HUES64 (cell line): ENCODE results near the gene MED9.

Experiments used
- H3K27ac ChIP-seq: 2 replicates; pipeline ENCODE4 v1.7.0; 2013; ENCODE audit warnings: low read depth, low read length, inconsistent platforms
- H3K27me3 ChIP-seq: 2 replicates; pipeline ENCODE4 v1.6.1; 2013; ENCODE audit warnings: mild to moderate bottlenecking, low read length; ENCODE audit not compliant: insufficient read depth
- H3K36me3 ChIP-seq: 2 replicates; pipeline ENCODE4 v1.6.1; 2013; ENCODE audit warnings: mild to moderate bottlenecking, low read length; ENCODE audit not compliant: insufficient read depth
- H3K4me1 ChIP-seq: 2 replicates; pipeline ENCODE4 v1.6.1; 2013; ENCODE audit warnings: mild to moderate bottlenecking, low read length, moderate library complexity; ENCODE audit not compliant: insufficient read depth
- H3K4me3 ChIP-seq: 2 replicates; pipeline ENCODE4 v1.5.1; 2013; ENCODE audit warnings: mild to moderate bottlenecking, low read length, moderate library complexity
- H3K9ac ChIP-seq: 2 replicates; pipeline ENCODE4 v1.6.1; 2013; ENCODE audit warnings: mild to moderate bottlenecking, low read depth, low read length
- H3K9me3 ChIP-seq: 2 replicates; pipeline ENCODE4 v1.6.1; 2013; ENCODE audit warnings: low read depth, low read length; ENCODE audit not compliant: insufficient read depth
- WGBS: fragments of 150-250, 120-280 bp; methylation state at CpG from one replicate; pipeline ENCODE4 v1.1.7; 2013; ENCODE audit warnings: missing lambda C conversion rate; 5-methylcytosine and 5-hydroxymethylcytosine counted together

Gene MED9

DNA sequence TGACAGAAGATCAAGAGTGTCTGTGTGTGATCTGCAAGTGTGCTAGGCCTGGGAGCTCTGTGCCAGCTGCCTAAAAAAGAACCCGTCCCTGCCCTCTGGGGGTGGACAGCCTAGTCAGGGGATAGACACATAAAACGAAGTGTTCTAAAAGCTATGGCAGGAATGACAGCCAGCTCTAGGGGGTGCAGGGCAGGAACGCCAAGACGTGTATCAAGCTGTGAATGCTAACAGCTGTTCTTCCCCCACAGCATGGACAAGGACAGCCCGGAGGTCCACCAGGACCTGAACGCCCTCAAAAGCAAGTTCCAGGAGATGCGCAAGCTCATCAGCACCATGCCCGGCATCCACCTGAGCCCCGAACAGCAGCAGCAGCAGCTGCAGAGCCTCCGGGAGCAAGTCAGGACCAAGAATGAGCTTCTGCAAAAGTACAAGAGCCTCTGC, 14.3 kb downstream of the MED9 start:
- Histone ChIP-seq H3K9ac (no peak overlapping the region), H3K4me1 (peaks cover 22% of the 10 kb centered on the region), H3K9me3 (no peaks in the 10 kb centered on the region), H3K27ac (no peak overlapping the region), H3K27me3 (peaks cover 26% of the 10 kb centered on the region), H3K4me3 (no peak overlapping the region), H3K36me3 (peaks cover 44% of the 10 kb centered on the region)
- WGBS: 86% methylated on average over 10 of the region's 10 CpGs

GRCh38 chr17:17491546-17491988, 14.8 kb downstream of the MED9 start:
- 92% methylated on average over 17 of the region's 17 CpGs for WGBS
- H3K27ac ChIP-seq: no peak overlapping the region
- H3K36me3 ChIP-seq: peaks cover 44% of the 10 kb centered on the region
- no peaks in the 10 kb centered on the region for H3K9me3 ChIP-seq
- H3K9ac ChIP-seq: no peak overlapping the region
- H3K4me1 ChIP-seq: peaks cover 22% of the 10 kb centered on the region
- H3K4me3 ChIP-seq: no peak overlapping the region
- H3K27me3 ChIP-seq: peaks cover 27% of the 10 kb centered on the region

- no peak overlapping the region for H3K4me3 ChIP-seq
- no peak overlapping the region for H3K9ac ChIP-seq
- no peaks in the 10 kb centered on the region for H3K9me3 ChIP-seq
- peaks cover 27% of the 10 kb centered on the region for H3K27me3 ChIP-seq
- H3K36me3 ChIP-seq: peaks cover 44% of the 10 kb centered on the region
- WGBS: 88% methylated on average over 11 of the region's 11 CpGs
- peaks cover 22% of the 10 kb centered on the region for H3K4me1 ChIP-seq
- no peak overlapping the region for H3K27ac ChIP-seq
Observed at GRCh38 chr17:17492085-17492484, 15.3 kb downstream of the MED9 start.

DNA sequence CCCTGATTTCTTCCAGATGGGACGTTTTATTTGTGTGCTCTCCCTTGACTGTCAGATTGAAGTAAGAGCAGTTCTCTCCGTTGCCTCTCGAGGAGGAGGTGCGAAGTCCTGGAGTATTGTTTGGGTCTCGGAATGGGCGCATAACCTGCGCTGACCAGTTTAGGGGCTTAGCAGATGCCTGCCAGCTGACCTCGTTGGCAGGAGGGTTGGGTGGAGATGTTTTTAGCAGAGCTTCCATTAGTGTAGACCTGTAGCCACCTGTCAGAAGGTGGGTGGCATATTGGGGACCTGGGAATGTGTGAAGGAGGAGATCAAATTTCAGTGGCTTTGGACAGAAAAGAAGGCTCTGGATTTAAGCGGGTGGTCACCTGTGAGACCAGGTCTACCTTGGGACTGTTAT, 15.8 kb downstream of the MED9 start:
- H3K27me3 ChIP-seq: peaks cover 27% of the 10 kb centered on the region
- peaks cover 40% of the 10 kb centered on the region for H3K36me3 ChIP-seq
- no peak overlapping the region for H3K9ac ChIP-seq
- H3K4me3 ChIP-seq: no peak overlapping the region
- WGBS: 92% methylated on average over 9 of the region's 9 CpGs
- H3K9me3 ChIP-seq: no peaks in the 10 kb centered on the region
- peaks cover 22% of the 10 kb centered on the region for H3K4me1 ChIP-seq
- H3K27ac ChIP-seq: no peak overlapping the region

- H3K4me3 ChIP-seq: no peak overlapping the region
- H3K36me3 ChIP-seq: peaks cover 32% of the 10 kb centered on the region
- no peaks in the 10 kb centered on the region for H3K9me3 ChIP-seq
- no peak overlapping the region for H3K27ac ChIP-seq
- no peak overlapping the region for H3K9ac ChIP-seq
- H3K27me3 ChIP-seq: peaks cover 27% of the 10 kb centered on the region
- WGBS: 51% methylated on average over 15 of the region's 15 CpGs
- peaks cover 22% of the 10 kb centered on the region for H3K4me1 ChIP-seq
Observed at GRCh38 chr17:17493249-17493985, 16.6 kb downstream of the MED9 start.

GRCh38 chr17:17493986-17494466, 17.2 kb downstream of the MED9 start:
- no peak overlapping the region for H3K9ac ChIP-seq
- peak overlapping the region; percentile 72 for H3K4me3 ChIP-seq
- H3K9me3 ChIP-seq: no peaks in the 10 kb centered on the region
- H3K36me3 ChIP-seq: peaks cover 30% of the 10 kb centered on the region
- peaks cover 22% of the 10 kb centered on the region for H3K4me1 ChIP-seq
- H3K27ac ChIP-seq: no peak overlapping the region
- H3K27me3 ChIP-seq: peaks cover 27% of the 10 kb centered on the region
- WGBS: 78% methylated on average over 4 of the region's 5 CpGs

GRCh38 chr17:17494499-17494869, 17.7 kb downstream of the MED9 start:
- Histone ChIP-seq H3K9ac (no peak overlapping the region), H3K27me3 (peaks cover 27% of the 10 kb centered on the region), H3K9me3 (no peaks in the 10 kb centered on the region), H3K4me1 (peaks cover 22% of the 10 kb centered on the region), H3K36me3 (peaks cover 30% of the 10 kb centered on the region), H3K27ac (no peak overlapping the region), H3K4me3 (peak overlapping the region; percentile 72)
- 27% methylated on average over 14 of the region's 14 CpGs for WGBS

DNA sequence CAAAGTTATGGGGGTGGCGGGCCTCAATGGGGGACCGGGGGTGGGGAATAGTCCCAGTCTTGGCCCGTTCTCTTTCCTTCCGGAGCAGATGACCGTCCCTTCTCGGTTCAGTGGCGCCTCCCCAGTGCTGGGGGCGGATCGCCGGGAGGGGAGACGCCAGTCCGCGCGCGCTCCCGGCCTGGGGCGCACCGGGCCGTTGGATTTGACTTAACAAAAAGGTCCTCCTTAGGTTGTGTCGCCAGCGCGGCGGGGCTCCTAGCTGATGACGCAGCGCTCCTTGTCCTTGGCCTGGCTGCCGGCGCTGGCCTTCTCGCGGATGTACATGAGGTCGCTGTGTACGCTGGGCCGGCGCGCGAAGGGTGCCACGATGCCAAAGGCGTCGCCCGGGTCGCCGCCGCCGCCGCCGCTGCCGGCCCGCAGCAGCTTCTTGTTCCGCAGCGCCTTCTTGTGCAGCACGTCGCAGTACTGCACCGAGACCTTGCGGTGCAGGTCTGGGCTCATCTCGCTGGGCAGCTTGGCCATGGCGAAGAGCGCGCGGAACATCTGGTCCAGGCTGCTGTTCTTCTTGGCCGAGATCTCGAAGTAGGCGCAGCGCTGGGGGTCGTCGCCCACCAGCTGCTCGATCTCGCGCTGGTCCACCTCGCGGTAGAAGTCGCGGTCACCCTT, 18.2 kb downstream of the MED9 start:
- WGBS: 2% methylated on average over 71 of the region's 71 CpGs
- Histone ChIP-seq H3K4me3 (peak overlapping the region; percentile 72), H3K27ac (no peak overlapping the region), H3K9ac (peak overlapping the region; percentile 58), H3K27me3 (peaks cover 27% of the 10 kb centered on the region), H3K9me3 (no peaks in the 10 kb centered on the region), H3K4me1 (peaks cover 22% of the 10 kb centered on the region), H3K36me3 (peaks cover 30% of the 10 kb centered on the region)

DNA sequence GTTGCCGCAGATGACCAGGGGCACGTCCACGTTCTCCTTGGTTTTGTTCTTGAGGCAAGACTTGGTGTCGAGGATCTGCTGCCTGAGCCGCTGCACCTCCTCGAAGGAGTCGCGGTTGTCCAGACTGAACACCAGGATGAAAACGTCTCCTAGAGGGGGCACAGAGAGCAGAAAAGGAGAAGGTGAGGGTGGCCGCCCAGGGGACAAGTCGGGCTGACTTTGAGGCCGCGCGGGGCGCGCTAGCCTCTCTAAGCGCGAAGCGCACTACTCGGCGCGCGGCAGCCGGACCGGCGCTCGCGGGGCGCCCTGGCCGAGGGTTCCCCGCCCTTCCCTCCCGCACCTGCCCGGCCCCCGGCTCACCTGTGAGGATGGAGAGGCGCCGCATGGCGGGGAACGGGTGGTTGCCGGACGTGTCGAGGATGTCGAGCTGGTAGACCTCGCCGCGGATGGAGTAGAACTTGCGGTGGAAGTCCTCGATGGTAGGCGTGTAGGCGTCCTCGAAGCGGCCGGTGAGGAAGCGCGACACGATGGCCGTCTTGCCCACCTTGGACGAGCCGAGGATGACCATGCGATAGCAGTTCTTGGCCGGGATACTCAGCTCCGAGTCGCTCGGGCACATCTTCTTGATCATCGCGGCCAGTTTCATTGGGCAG, 18.9 kb downstream of the MED9 start:
- Histone ChIP-seq H3K4me3 (peak overlapping the region; percentile 72), H3K9me3 (no peaks in the 10 kb centered on the region), H3K27ac (no peak overlapping the region), H3K4me1 (peaks cover 22% of the 10 kb centered on the region), H3K36me3 (peaks cover 25% of the 10 kb centered on the region), H3K9ac (peak overlapping the region; percentile 58), H3K27me3 (peaks cover 27% of the 10 kb centered on the region)
- 2% methylated on average over 65 of the region's 65 CpGs for WGBS

GRCh38 chr17:17496189-17497064, 19.6 kb downstream of the MED9 start, which contains the start of gene RASD1:
RASD1 (minus strand) TSS chr17:17496395; CDS start chr17:17496181, 214 bp downstream.
- Histone ChIP-seq H3K36me3 (peaks cover 18% of the 10 kb centered on the region), H3K9me3 (no peaks in the 10 kb centered on the region), H3K27ac (no peak within 1 kb of the TSS), H3K4me1 (peaks cover 22% of the 10 kb centered on the region), H3K9ac (peak within 1 kb of the TSS; percentile 62), H3K4me3 (peak within 1 kb of the TSS; percentile 72), H3K27me3 (peaks cover 27% of the 10 kb centered on the region)
- WGBS: under 1% methylated on average over 93 of the region's 93 CpGs
